K562 (cell line): ENCODE data around the gene DNAJC2. TPM values are rescaled to one million over a fixed set of nuclear protein-coding genes. Genes with fewer than 3 reads are reported as not detected.

Source experiments
- ATF3 ChIP-seq, 2 experiments: fragments of 450-650 bp in 1 of 2; sonication (generic) in 1 of 2; formaldehyde crosslinking in 1 of 2; IDR thresholded peaks in 1 of 2; conservative IDR thresholded peaks in 1 of 2; 2 replicates each; pipeline versions ENCODE4 v1.6.1 to v1.8.1; 2016 to 2023; ENCODE audit warnings: mild to moderate bottlenecking in 2 of 2, moderate library complexity in 2 of 2, inconsistent platforms in 1 of 2, missing genetic modification reagents in 1 of 2
- ATF4 ChIP-seq: fragments of 450-650 bp; formaldehyde crosslinking; IDR thresholded peaks from 2 replicates; pipeline ENCODE4 v1.4.0; 2022; ENCODE audit warnings: mild to moderate bottlenecking, moderate library complexity
- BRF1 ChIP-seq: IDR thresholded peaks from 3 replicates; pipeline ENCODE4 v1.6.1; 2011; ENCODE audit warnings: borderline replicate concordance, mild to moderate bottlenecking; ENCODE audit not compliant: insufficient read length; ENCODE audit errors: extremely low read depth
- CHD4 ChIP-seq: fragments of 200-600 bp; sonication (generic); IDR thresholded peaks from 3 replicates; pipeline ENCODE4 v1.6.1; 2012; ENCODE audit warnings: low read depth, mild to moderate bottlenecking, mixed read lengths, low read length, inconsistent platforms; ENCODE audit not compliant: insufficient read depth, insufficient replicate concordance, poor library complexity, severe bottlenecking
- CREBBP ChIP-seq: IDR thresholded peaks from one replicate; pipeline ENCODE4 v1.6.1; 2012; ENCODE audit warnings: low read depth, mild to moderate bottlenecking, control low read depth, inconsistent platforms, low read length
- FOXA3 ChIP-seq, 2 experiments: fragments of 450-650 bp in 1 of 2; sonication (generic) in 1 of 2; formaldehyde crosslinking; IDR thresholded peaks in 1 of 2; conservative IDR thresholded peaks in 1 of 2; 2 replicates each; pipeline versions ENCODE4 v1.4.0 to v1.8.0; 2020 to 2022; ENCODE audit warnings: mild to moderate bottlenecking in 2 of 2, missing genetic modification reagents in 1 of 2
- KAT8 ChIP-seq: fragments of 450-650 bp; IDR thresholded peaks from 2 replicates; pipeline ENCODE4 v1.6.1; 2016; ENCODE audit warnings: low read depth, mild to moderate bottlenecking
- MCM5 ChIP-seq: fragments of 450-650 bp; IDR thresholded peaks from 2 replicates; pipeline ENCODE4 v1.6.1; 2016; ENCODE audit warnings: low read depth
- NFIX ChIP-seq: fragments of 250-450 bp; sonication (Bioruptor Pico); IDR thresholded peaks from 2 replicates; pipeline ENCODE4 v1.4.0; 2020; ENCODE audit warnings: low read depth, mild to moderate bottlenecking, moderate library complexity
- NUFIP1 ChIP-seq: fragments of 450-650 bp; IDR thresholded peaks from 2 replicates; pipeline ENCODE4 v1.6.1; 2018; ENCODE audit not compliant: partially characterized antibody
- YY1 ChIP-seq, 3 experiments: IDR thresholded peaks; 2 replicates each; pipeline ENCODE4 v1.6.1; 2011; ENCODE audit warnings: low read length in 2 of 3, mild to moderate bottlenecking in 2 of 3, moderate library complexity in 2 of 3, borderline replicate concordance in 1 of 3, control low read depth in 1 of 3, low read depth in 1 of 3; ENCODE audit not compliant: insufficient read depth in 3 of 3, insufficient replicate concordance in 2 of 3, control insufficient read depth in 1 of 3, insufficient read length in 1 of 3; ENCODE audit errors: extremely low read depth in 1 of 3
- ZBED1 ChIP-seq: IDR thresholded peaks from 2 replicates; pipeline ENCODE4 v1.6.1; 2014
- ZBTB1 ChIP-seq: sonication (generic); formaldehyde crosslinking; IDR thresholded peaks from 2 replicates; pipeline ENCODE4 v1.8.1; 2023; ENCODE audit warnings: missing genetic modification reagents, low read depth, mild to moderate bottlenecking, borderline replicate concordance
- ZBTB49 ChIP-seq: sonication (generic); formaldehyde crosslinking; IDR thresholded peaks from 2 replicates; pipeline ENCODE4 v1.8.0; 2022; ENCODE audit warnings: missing genetic modification reagents, mild to moderate bottlenecking, borderline replicate concordance
- ZNF175 ChIP-seq: fragments of 200-800 bp; sonication (Bioruptor generic); IDR thresholded peaks from 2 replicates; pipeline ENCODE4 v1.6.1; 2016; ENCODE audit warnings: low read depth, mild to moderate bottlenecking, missing genetic modification characterization, missing compliant biosample characterization
- ZNF280B ChIP-seq: fragments of 250-450 bp; sonication (Bioruptor Pico); IDR thresholded peaks from 2 replicates; pipeline ENCODE4 v1.5.1; 2021; ENCODE audit warnings: mild to moderate bottlenecking
- ZNF583 ChIP-seq: fragments of 250-450 bp; sonication (Bioruptor Pico); IDR thresholded peaks from 2 replicates; pipeline ENCODE4 v1.4.0; 2020
- ZNF75A ChIP-seq: fragments of 450-650 bp; formaldehyde crosslinking; IDR thresholded peaks from 2 replicates; pipeline ENCODE4 v1.4.0; 2020; ENCODE audit warnings: mild to moderate bottlenecking
- ZNF76 ChIP-seq: fragments of 250-450 bp; sonication (Bioruptor Pico); IDR thresholded peaks from 2 replicates; pipeline ENCODE4 v1.4.0; 2020; ENCODE audit warnings: mild to moderate bottlenecking, moderate library complexity, borderline replicate concordance
- polyA plus RNA-seq, 8 experiments: library from polyadenylated mRNA; depleted of rRNA in 4 of 8; stranded (reverse) in 5 of 8; unstranded in 3 of 8; fragments of >200 nt; fragmentation: Nextera tagmentation in 2 of 8; fragmentation: Illumina TruSeq in 1 of 8; extraction: Ambion mirVana in 2 of 8; extraction: Trizol in 1 of 8; gene quantifications; 2 replicates each; pipeline versions ENCODE4 v1.2.1 to v1.2.3, GENCODE V29; 2011 to 2014; ENCODE audit warnings: inconsistent platforms in 1 of 8, missing spikeins in 1 of 8
- total RNA-seq, 7 experiments: library from RNA; depleted of rRNA in 6 of 7; stranded (reverse); fragments of >200 nt in 6 of 7; fragmentation: Illumina TruSeq in 2 of 7; extraction: Trizol in 2 of 7; gene quantifications; 2 replicates each; pipeline versions ENCODE4 v1.2.1 to v1.2.3, GENCODE V29; 2011 to 2021; ENCODE audit warnings: low replicate concordance in 1 of 7

Gene DNAJC2
- total and polyA plus RNA-seq, 9 of the 15 experiments (the other 6 are each of a cell fraction or from before 2014, with no cell fraction given), result 40.2 to 157 (median 92.1) TPM

- TF ChIP-seq NFIX (CRISPR knock-in tag) (no peak), ZBED1 (no peak), KAT8 (no peak), CREBBP (no peak), ZNF583 (CRISPR knock-in tag) (0 out of 2 replicates have a peak, but pooled peaks have one; percentile 76), YY1 (IDR thresholded peaks at IDR 0.05; ENCODE audit: borderline replicate concordance in 1 of 3, control insufficient read depth in 1 of 3, extremely low read depth in 1 of 3, insufficient read depth in 3 of 3, insufficient read length in 1 of 3, insufficient replicate concordance in 2 of 3, low read depth in 1 of 3, low read length in 2 of 3) (peak; percentile 34 to 82 (median 77)), ZNF280B (CRISPR knock-in tag) (no peak), CHD4 (no peak), ZBTB49 (CRISPR knock-in tag) (no peak), ZNF75A (CRISPR knock-in tag) (no peak), ZNF76 (CRISPR knock-in tag) (0 out of 2 replicates have a peak, but pooled peaks have one; percentile 68), ZBTB1 (CRISPR knock-in tag) (no peak), ATF3 (IDR thresholded peaks at IDR 0.05) (no peak), ATF3 (CRISPR knock-in tag; conservative IDR thresholded peaks at IDR 0.05) (no peak), ATF4 (CRISPR knock-in tag) (no peak), NUFIP1 (no peak), ZNF175 (CRISPR knock-in tag) (0 out of 2 replicates have a peak, but pooled peaks have one; percentile 34), FOXA3 (CRISPR knock-in tag; conservative IDR thresholded peaks at IDR 0.05 in 1 of 2, IDR thresholded peaks at IDR 0.05 in 1 of 2) (0 out of 4 replicates have a peak, but pooled peaks of 1 of the 2 experiments have one; percentile 60), BRF1 (no peak), MCM5 (no peak)
Observed at GRCh38 chr7:103344453-103345149, at the start of gene DNAJC2 (continued).
